Activated B cell treated with CpG ODN at 0.5 μM for 24 hours (primary cell): ENCODE measurements around the gene BGLAP. TPM values are rescaled to one million over a fixed set of nuclear protein-coding genes. Genes with fewer than 3 reads are reported as not detected.
A peak's percentile ranks its signal among the peaks of the same experiment; 100 is the strongest.

Experiments
- ATAC-seq: fragments of 200-7000 bp; cut with Tn5 transposase; one replicate; pipeline ENCODE4 v1.10.0; 2021; ENCODE audit warnings: low read depth, mild to moderate bottlenecking, moderate library complexity
- CTCF ChIA-PET: fragments of 350-600 bp; sonication (Branson Sonifier 250); formaldehyde crosslinking; loops from one replicate; lab custom pipeline; 2021; ENCODE audit warnings: antibody characterized with exemption; lab: Charles Lee
- POLR2A ChIA-PET: fragments of 350-600 bp; sonication (Branson Sonifier 250); formaldehyde crosslinking; loops from one replicate; lab custom pipeline; 2021; ENCODE audit warnings: antibody characterized with exemption; lab: Charles Lee
- DNase-seq: peaks from one replicate; pipeline ENCODE4 v3.0.0; 2022
- H3K27ac Mint-ChIP-seq: one replicate; pipeline ENCODE4 v1.8.0; 2020; ENCODE audit warnings: mixed read lengths
- H3K27me3 Mint-ChIP-seq: one replicate; pipeline ENCODE4 v1.8.0; 2021; ENCODE audit warnings: mixed read lengths
- H3K36me3 Mint-ChIP-seq: one replicate; pipeline ENCODE4 v1.8.0; 2021; ENCODE audit warnings: low read depth, mixed read lengths
- H3K4me1 Mint-ChIP-seq: one replicate; pipeline ENCODE4 v1.8.0; 2021; ENCODE audit warnings: mixed read lengths
- H3K4me3 Mint-ChIP-seq: one replicate; pipeline ENCODE4 v1.8.0; 2020; ENCODE audit warnings: mild to moderate bottlenecking, mixed read lengths
- H3K9me3 Mint-ChIP-seq: one replicate; pipeline ENCODE4 v1.8.0; 2020; ENCODE audit warnings: mixed read lengths
- intact Hi-C: fragments of 100-400 bp; cut with micrococcal nuclease; formaldehyde crosslinking; loops from one replicate; pipeline ENCODE4 v1.15.1; 2024
- total RNA-seq: library from RNA; stranded (reverse); gene quantifications from 2 replicates; pipeline ENCODE4 v1.2.3, GENCODE V29; 2022
- TF ChIP-seq, protein P1 (sequence below): fragments of 200-600 bp; IDR thresholded peaks from one replicate; pipeline ENCODE4 v1.8.0; 2022; ENCODE audit warnings: antibody characterized with exemption, mild to moderate bottlenecking

The BGLAP gene
- total RNA-seq, 1 donor from 2014 or later: 3.3 TPM

DNA sequence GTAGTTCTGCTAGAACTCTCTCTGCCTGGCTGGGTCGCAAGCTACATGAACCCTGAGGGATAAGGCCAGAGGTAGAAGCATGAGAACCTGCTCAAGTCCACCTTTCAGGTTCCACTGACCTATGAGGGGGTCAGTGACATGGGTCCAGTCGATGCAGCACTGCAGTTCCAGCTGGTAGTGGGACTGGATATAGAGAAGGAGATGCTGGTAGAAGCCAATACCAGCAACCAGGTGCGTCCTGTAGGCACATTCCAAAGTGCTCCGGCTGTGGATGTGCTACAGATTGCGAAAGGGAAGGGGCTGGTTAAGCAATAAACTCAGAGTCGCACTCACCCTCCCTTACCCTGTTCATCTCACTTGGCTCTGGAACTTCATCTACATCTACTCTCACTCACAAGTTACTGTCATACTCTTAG is 35.0 kb downstream of the BGLAP start:
- CTCF ChIA-PET: no interaction called here
- no peak overlapping the region for H3K27ac Mint-ChIP-seq
- peaks cover 74% of the 10 kb centered on the region for H3K36me3 Mint-ChIP-seq
- peaks cover 18% of the 10 kb centered on the region for H3K4me1 Mint-ChIP-seq
- no peaks in the 10 kb centered on the region for H3K9me3 Mint-ChIP-seq
- intact Hi-C loops: no loop called here
- ATAC-seq (no peak), DNase-seq (no peak)
- H3K4me3 Mint-ChIP-seq: no peak overlapping the region
- TF ChIP-seq, protein P1, sequence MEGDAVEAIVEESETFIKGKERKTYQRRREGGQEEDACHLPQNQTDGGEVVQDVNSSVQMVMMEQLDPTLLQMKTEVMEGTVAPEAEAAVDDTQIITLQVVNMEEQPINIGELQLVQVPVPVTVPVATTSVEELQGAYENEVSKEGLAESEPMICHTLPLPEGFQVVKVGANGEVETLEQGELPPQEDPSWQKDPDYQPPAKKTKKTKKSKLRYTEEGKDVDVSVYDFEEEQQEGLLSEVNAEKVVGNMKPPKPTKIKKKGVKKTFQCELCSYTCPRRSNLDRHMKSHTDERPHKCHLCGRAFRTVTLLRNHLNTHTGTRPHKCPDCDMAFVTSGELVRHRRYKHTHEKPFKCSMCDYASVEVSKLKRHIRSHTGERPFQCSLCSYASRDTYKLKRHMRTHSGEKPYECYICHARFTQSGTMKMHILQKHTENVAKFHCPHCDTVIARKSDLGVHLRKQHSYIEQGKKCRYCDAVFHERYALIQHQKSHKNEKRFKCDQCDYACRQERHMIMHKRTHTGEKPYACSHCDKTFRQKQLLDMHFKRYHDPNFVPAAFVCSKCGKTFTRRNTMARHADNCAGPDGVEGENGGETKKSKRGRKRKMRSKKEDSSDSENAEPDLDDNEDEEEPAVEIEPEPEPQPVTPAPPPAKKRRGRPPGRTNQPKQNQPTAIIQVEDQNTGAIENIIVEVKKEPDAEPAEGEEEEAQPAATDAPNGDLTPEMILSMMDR: no peak
- POLR2A ChIA-PET: no interaction called here
- no peaks in the 10 kb centered on the region for H3K27me3 Mint-ChIP-seq

DNA sequence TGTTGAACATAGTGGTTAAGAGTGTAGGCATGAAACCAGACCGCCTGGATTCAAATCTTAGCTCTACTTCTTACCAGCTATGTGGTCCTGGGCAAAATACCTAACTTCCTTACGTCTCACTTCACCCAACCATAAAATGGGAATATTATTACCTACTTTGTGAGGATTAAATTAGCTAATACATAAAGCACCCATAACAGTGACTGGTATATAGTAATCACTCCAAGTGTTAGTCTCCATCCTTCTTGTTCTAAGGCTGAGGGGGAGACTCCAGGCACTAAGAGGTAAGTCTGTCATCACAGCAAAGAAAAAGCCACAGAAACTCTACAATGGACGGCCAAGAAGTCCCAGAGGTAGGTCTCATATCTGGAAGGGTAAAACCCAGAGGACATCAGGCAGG is 37.9 kb downstream of the BGLAP start:
- CTCF ChIA-PET: interaction anchor here (0.9 kb wide), 1 partner anchor 290 kb away, joined by 3 read pairs; no protein-coding TSS in a partner anchor
- no peak for DNase-seq
- TF ChIP-seq, protein P1: no peak
- POLR2A ChIA-PET: interaction anchor here (0.6 kb wide), 1 partner anchor 438 kb away, joined by 4 read pairs; no protein-coding TSS in a partner anchor
- H3K27me3 Mint-ChIP-seq: no peaks in the 10 kb centered on the region
- H3K9me3 Mint-ChIP-seq: no peaks in the 10 kb centered on the region
- H3K4me3 Mint-ChIP-seq: no peak overlapping the region
- no peak overlapping the region for H3K27ac Mint-ChIP-seq
- H3K4me1 Mint-ChIP-seq: peaks cover 40% of the 10 kb centered on the region
- peaks cover 54% of the 10 kb centered on the region for H3K36me3 Mint-ChIP-seq
- no peak for ATAC-seq
- intact Hi-C loops: loop anchor here (5.0 kb wide), 2 partner anchors 37 to 68 kb away; partner anchors contain the start of gene PMF1

DNA sequence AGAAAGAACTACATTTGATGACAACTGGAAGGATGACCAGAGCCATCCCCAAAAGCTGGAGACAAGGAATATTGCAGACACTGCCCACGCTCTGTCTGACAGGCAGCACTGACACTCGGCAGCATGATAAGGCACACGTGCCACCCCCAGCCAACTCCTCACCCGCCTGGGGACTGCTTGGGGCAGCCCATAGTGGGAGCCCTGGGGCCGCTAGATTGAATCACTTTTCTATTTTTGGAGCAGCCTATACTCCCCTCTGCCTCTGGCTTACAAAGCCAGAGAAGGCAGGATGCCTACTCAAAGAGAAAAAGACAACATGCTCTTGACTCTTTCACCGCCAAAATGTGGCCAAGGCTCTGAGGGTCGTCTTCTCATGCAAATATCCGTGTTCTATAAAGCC is 39.3 kb downstream of the BGLAP start:
- Mint-ChIP-seq H3K4me1 (peaks cover 40% of the 10 kb centered on the region), H3K27me3 (no peaks in the 10 kb centered on the region), H3K9me3 (no peaks in the 10 kb centered on the region), H3K36me3 (peaks cover 46% of the 10 kb centered on the region), H3K27ac (peak overlapping the region; percentile 88), H3K4me3 (peak overlapping the region; percentile 93)
- ATAC-seq (peak; percentile 31), DNase-seq (no peak)
- TF ChIP-seq, protein P1: no peak
- POLR2A ChIA-PET: interaction anchor here (0.6 to 1.3 kb wide), 6 partner anchors 50 to 460 kb away, joined by 3 to 13 read pairs (median 6); partner anchors contain the start of genes CCT3 and TSACC
- CTCF ChIA-PET: no interaction called here
- intact Hi-C loops: loop anchor here (5.0 kb wide), 2 partner anchors 36 to 69 kb away; partner anchors contain the start of gene PMF1

DNA sequence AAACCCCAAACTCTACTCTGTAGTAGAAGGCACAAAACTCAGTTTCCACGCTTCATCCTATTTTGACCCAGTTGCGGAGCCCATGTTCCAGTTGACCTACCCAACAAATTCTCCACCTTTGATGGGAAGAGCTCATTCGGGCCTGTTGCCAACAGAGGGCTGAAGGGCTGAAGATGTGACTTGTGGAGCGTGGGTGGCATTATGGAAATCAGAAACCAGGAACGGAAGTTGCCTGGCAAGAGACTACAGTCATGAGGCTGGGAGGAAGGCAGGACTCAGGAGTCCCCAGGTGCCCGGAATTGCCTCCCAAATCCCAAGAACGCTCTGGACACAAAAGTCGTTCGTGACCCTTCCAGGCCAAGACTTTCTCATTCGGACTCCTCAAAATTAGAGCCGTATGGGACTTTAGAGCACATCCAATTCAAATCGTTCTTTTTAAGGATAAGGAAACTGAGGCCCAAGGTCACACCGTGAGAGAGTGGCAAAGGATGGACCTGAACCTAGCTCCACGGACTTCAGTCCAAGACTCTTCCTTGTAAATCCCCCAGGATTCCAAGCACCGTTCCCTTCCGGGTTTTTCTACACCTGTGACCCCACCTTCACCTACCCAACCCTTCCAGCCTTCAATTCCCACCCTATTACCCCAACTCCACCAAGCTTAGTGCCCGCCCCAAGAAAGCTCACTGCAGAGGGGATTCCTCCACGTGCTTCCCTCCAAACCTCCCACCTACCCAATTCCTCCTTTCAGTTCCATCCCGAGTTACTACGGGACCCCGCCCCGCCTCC is 39.9 kb downstream of the BGLAP start:
- no peaks in the 10 kb centered on the region for H3K9me3 Mint-ChIP-seq
- H3K27ac Mint-ChIP-seq: peak overlapping the region; percentile 88
- DNase-seq (no peak), ATAC-seq (no peak)
- POLR2A ChIA-PET: interaction anchor here (0.6 to 2.9 kb wide), 26 partner anchors 10 to 486 kb away, joined by 3 to 16 read pairs (median 5); partner anchors contain the start of genes CCT3, GLMP, ISG20L2 and LMNA
- TF ChIP-seq, protein P1: no peak
- no peaks in the 10 kb centered on the region for H3K27me3 Mint-ChIP-seq
- peak overlapping the region; percentile 93 for H3K4me3 Mint-ChIP-seq
- intact Hi-C loops: loop anchor here (1.0 to 5.0 kb wide), 8 partner anchors 9 to 425 kb away; partner anchors contain the start of genes CCT3, GLMP, GON4L and LAMTOR2
- peaks cover 40% of the 10 kb centered on the region for H3K36me3 Mint-ChIP-seq
- H3K4me1 Mint-ChIP-seq: peaks cover 40% of the 10 kb centered on the region
- CTCF ChIA-PET: interaction anchor here (1.4 to 2.0 kb wide), 2 partner anchors 54 to 56 kb away, joined by 4 to 5 read pairs; no protein-coding TSS in a partner anchor
